Measurements from ENCODE around the gene KIAA0040.

GRCh38 chr1:175182201-175182746, 10.3 kb downstream of the KIAA0040 start:
- no peak for TF ChIP-seq CTCF (IDR thresholded peaks at IDR 0.05)
- no peak for TF ChIP-seq POLR2A (IDR thresholded peaks at IDR 0.05)
